CD4-positive, alpha-beta T cell treated with Interleukin-21 for 1 hour (primary cell): Measurements from ENCODE around the gene RNH1.

Source experiments
- DNase-seq: peaks from one replicate; pipeline ENCODE4 v3.0.0-alpha.2; 2020

RNH1 gene

DNA sequence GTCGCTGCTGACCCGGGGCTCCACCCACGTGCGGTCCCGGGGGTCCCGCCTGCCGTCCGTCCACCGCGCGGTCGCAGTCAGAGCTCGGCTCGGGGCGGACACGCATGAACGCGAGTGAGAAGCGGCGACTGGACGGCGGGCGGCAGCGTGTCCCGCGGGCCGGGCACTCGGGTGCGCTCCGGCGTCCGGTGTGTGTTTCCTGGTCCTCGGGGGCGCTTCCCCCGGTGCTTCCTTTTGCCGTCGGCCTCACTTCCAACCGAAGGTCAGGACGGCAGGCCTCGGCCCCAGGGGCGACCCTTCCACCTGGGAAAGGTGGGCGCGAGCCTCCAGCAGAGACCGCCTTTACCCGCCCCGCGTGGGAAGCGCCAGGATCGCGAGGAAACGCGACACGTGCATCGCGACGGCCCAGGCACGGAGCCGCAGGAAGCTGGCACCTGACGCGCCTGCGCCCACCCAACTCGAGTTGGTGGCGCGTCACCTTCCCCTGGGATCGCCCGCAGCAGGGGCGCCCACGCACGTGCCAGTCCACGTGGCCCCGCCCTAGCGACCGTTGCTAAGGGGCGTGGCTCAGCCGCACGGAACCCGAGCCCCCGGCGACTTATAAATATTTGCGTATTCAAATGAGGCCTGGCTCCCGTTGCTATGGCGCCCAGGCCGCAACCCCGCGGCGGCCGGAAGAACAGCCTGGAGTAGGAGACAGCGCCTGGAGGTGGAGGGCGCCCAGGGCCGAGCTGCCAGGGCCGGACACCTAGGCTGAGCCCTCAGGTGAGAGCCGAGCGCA lies 30.0 kb upstream of the RNH1 start, which contains the start of gene LRRC56:
Gene LRRC56, plus strand, starts transcription at position 687 of the 781 bp plus-strand sequence. CDS start 3,158 bp downstream, outside the sequence.
- DNase-seq: peak; percentile 96

DNA sequence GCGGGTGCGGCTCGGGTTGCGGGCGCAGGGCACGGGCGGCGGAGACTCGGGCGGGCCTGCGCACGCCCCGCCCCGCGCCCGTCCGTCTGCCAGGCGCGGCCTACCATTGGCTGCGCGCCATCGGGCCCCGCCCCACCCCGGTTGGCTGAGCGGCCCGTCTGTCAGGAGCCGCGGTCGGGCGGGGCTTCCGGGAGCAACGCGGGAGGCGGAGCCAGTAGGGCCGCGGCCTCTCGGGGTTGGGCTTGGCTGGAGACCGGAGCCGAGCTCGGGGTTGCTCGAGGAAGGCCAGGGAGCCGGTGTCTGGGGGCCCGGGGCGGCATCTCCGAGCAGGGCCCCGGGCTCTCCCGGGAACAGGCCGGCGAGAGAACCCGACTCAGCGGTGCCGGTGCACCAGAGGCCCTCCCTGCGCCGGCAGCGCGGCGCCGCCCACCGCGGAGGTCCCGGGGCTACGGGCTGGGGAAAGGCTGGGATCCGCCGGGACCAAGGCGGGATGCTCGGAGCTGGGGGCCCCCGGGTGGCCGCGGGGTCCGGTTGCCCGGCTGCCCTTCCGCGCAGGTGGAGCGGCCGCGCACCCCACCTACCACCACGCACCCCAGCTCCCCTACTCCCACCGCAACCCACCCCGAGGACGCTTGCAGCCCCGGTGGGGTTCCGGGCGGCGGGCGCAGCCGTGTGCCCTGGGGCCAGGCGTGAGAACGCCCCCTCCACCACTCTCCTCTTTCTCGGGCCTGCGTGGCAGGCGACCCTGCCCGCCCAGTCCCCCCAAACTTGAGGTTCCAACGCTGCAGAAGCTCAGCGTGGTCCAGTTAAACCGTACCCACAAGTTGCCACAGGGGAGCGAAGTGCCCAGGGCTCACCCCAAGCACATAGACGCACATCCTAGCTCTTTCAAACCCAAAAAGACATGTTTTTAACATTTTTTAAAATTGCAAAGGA lies 28.7 kb upstream of the RNH1 start, which contains the start of gene HRAS:
Gene HRAS, minus strand, starts transcription at position 58 of the 936 bp plus-strand sequence.
- DNase-seq: peak; percentile 96

DNA sequence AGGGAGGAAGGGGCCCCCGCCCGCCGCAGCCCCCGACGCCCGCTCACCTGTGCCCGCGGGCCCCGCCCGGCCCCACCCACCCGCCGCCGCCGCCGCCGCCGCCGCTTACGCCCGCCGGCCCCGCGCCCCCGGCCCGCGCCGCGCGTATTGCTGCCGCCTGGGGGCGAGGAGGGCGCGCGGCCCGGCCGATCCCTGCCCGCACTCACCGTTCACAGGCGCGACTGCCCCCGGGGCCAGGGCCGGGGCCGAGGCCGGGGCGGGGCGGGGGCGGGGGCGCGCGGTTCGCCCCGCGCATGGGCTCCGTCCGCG lies 28.1 kb upstream of the RNH1 start:
- no peak for DNase-seq

DNA sequence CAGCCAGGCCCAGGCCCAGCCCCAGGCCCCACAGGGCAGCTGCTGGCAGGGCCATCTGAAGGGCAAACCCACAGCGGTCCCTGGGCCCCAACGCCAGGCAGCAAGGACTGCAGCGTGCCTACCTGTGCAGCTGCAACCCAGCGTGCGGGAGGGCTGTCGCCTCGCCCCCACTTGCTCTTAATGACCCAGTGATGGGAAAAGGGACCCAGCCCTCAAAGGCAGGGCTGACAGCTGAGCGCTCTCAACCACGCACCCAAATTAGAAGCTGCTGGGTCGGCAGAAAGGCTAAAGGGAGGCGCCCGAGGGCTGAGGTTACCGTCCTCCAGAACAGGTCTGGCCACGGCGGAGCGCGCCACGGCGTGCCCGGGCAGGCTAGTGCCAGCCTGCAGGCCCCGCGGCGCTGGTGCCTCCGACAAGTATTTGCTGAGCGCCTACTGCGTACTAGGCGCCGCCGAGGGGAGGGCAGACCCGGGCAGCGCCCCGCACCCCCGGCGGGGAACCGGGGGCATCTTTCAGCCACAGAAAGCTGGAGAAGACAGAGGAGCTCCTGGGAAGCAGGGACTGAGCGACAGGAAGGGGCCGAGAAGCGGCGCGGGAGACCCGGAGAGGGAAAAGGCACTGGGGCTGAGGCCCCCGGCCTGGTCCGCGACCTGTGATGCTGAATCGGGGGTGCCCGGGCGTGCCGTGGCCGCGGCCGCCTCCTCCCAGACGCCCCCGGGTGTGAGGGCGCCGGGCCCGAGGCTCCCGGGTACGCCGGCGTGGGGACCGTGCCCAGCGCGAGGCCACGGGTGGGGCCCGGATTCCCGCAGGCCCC lies 27.6 kb upstream of the RNH1 start:
- peak; percentile 23 for DNase-seq

DNA sequence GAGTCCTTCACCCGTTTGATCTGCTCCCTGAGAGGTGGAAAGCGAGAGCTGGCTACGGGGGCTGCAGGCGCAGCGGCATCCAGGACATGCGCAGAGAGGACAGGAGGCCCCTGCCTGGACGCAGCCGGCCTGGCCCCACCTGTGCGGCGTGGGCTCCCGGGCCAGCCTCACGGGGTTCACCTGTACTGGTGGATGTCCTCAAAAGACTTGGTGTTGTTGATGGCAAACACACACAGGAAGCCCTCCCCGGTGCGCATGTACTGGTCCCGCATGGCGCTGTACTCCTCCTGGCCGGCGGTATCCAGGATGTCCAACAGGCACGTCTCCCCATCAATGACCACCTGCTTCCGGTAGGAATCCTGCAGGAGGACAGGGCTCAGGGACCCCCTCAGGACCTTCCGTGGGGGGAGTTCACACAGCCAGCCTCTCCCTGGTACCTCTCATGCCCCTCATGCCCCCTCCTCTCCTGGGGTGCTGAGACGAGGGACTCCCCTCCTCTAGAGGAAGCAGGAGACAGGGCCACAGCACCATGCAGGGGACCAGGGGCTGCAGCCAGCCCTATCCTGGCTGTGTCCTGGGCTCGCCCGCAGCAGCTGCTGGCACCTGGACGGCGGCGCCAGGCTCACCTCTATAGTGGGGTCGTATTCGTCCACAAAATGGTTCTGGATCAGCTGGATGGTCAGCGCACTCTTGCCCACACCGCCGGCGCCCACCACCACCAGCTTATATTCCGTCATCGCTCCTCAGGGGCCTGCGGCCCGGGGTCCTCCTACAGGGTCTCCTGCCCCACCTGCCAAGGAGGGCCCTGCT lies 26.7 kb upstream of the RNH1 start:
- DNase-seq: no peak

DNA sequence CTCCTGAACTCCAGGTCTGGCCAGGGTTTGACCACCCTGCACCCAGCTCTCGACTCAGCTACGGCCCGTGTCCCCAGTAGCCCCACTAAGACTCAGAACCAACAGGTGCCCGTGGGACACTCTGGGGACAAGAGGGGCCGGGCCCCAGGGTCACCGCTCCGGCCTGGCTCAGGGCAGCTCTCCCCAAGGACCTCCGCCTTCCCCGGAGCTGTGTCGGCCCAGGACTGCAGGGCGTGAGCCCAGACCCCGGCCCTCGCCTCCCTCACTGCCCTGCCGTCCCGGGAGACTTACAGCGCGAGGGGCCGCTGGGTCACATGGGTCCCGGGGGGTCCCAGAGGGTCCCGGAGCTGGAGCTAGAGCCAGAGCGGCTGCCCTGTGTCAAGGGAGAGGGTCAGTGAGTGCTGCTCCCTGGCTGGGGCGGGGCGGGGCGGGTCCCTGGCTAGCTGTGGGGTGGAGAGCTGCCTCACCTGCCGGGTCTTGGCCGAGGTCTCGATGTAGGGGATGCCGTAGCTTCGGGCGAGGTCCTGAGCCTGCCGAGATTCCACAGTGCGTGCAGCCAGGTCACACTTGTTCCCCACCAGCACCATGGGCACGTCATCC lies 26.0 kb upstream of the RNH1 start:
- no peak for DNase-seq

DNA sequence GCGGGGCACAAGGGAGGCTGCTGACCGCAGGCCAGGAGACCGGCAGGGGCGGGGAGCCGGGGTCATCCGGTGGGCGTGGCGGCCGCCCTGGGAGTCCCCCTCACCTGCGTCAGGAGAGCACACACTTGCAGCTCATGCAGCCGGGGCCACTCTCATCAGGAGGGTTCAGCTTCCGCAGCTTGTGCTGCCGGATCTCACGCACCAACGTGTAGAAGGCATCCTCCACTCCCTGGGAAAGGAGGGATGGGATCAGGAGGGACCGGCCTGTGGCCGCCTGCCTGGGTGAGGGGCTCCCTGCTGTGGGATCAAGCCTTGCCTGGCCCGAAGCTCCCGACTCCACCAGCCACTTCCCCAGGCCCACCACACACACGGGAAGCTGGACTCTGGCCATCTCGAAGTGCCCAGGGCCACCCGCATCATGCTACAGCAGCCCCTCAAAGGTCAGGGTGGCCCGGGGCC lies 25.5 kb upstream of the RNH1 start:
- DNase-seq: no peak

DNA sequence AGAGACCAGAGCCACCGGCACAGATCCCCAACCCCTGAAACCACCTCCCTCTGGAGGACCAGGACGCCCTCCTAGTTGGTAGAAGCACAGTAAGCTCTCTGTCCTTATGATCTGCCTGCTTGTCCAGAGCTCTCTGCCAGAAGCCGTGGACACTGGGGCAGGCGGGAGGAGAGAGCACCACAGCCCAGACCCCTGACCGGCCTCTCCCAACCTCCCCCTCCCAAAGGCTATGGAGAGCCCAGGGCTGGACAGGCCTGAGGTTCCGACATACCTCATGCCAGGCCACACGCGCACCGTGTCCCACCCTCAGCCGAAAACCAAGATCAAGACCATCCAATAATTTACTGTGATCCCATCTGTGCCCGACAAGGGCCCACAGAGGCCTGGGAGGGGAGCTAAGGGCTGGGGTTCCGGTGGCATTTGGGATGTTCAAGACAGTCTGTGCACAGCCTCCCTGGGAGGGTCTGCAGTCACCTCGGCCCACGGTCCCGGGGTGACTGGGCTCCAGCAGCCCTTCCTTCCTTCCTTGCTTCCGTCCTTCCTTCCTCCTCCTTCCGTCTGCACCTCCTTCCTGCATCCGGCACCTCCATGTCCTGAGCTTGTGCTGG lies 25.0 kb upstream of the RNH1 start:
- DNase-seq: no peak

DNA sequence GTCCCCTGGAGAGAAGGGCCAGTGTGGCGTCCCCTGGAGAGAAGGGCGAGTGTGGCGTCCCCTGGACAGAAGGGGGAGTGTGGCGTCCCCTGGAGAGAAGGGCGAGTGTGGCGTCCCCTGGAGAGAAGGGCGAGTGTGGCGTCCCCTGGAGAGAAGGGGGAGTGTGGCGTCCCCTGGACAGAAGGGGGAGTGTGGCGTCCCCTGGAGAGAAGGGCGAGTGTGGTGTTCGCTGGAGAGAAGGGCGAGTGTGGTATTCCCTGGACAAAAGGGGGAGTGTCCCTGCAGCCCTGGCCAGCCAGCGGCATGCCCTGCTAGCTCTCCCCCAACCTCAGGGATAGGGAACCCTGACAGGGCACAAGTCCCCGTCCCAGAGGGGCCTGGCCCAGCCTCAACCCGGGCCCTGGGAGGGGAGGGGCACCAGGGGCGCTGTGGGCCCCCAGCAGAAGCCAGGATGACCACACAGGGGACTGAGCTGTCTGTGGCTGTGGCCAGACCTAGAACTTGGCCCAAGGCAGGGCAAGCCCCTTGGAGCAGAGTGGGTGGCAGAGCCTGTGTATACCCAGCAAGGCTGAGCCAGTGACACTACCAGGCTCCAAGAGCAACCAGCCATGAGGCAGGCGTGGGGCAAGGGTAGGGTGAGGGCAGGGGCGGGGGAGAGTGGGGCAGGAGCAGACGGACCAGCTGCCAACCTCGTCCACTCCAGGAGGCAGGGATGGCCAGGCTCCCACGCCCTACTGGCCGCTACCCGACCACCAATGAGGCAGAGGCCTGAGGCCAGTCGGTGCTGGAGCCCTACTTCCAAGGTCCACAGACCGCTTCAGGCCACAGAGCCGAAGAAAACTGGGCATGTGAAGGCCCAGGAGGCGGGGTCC lies 24.2 kb upstream of the RNH1 start:
- DNase-seq: no peak

DNA sequence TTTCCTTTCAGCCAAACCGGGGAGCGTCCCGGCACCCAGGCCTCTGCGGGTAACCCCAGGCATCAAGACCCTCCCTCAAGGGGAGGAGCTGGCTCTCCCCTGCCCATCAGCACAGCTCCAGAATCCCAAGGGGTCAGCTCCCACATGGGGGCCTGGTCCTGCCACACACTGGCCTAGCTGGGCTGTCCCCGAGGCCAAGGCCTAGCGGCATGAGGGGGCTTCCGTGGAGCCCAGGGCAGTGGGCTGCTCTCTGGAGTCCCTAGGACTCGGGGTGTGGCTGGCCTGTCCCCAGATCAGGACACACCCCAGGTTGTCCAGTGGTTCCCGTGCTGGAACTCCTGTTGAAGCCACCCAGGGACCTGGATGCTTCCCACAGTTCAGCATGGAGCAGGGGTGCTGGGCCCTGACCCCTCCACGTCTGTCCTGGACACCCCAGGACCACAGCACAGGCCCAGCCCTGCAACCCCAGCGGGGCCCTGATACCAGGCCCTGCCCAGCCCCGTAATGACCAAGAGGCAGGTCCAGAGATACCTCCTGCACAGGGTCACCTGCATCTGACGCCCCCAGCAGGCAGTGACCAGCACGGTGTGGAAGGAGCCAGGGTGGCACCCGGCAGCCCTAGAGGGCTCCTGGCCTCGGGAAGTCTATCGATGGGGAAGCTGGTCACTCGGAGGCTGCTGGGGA lies 22.8 kb upstream of the RNH1 start:
- DNase-seq: no peak

DNA sequence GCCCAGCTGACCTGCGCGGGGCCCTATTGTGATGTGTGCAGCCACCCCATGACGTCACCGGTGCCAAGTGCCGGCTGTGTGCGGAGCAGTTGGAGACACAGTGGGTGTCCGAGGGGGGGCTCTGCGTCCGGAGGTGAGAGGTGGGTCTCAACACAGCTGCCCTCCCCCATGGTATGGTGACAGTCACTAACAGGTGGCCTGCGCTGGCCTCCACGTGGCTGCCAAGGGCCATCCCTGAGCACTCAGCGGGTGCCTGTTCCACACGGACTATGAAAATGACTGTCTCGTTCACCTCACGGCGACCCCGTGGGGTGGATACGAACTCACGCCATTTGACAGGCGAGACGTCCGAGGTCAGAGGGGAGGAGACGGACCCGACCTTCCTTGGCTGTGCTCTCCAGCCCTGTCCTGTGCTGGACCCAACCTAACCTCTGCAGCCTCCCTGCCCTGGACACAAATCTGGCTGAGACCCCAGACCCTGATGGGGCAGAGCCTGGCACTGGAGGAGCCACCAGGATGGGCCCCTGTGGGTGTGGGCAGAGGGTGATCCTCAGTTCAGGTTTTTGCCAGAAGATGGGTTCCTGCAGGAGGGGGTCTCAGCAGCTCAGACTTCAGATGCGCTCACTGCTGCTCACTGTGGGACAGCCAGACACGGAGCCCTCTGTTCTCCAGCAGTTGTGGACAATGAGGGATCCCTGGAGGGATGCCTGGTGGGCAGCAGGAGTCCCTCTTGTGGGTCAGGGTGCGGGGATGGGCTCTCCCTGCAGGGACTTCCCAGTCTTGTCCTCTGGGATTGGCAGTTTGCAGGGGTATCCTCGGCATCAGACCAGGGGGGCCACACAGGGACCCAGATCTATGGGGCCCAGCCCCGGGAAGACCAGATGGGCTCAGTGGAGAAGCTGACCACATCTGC lies 22.0 kb upstream of the RNH1 start:
- DNase-seq: no peak

DNA sequence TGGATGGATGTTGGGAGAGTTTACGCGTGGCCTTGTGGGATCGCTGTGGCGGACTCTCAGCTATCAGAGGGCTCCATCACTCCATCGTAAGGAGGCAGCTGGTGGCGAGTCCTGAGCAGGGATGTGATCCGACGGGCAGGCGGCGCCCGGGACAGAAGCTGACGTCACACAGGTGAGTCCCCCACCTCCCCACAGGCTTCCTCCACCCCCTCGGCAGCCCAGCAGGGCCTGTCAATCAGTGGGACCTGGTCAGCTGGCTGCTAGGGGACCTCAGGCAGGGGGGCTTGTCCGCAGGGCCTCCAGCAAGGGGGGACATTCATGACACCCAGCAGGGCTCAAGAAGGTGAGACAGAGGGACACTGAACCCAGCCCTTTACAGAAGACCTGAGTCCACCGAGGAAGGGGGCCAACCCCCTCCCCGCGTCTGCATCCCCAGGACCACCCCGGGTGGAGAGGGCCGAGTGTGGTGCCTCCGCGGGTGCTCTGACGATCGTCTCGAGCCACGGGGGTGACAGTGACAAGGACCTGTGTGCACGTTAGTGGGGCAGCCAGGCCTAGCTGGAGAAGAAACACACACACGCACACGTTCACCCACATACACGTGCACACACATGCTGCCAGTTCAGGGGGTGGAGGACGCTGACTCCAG lies 21.2 kb upstream of the RNH1 start:
- no peak for DNase-seq

DNA sequence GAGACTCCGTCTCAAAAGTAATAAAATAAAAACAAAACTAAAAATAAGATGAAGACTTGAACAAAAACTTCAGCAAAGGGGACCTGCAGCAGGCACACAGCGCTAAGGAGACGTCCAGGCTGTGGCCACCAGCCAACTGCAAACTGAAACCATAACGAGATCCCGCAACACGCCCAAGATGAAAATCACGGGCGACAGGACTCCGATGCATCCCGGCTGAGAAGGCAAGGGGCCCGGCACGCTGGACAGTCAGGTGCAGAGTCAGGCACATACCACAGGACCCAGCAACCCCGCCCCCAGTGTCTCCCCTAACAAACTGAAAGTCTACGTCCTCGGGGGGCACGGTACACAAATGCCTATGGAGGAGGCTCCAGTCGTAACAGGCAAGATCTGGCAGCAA lies 19.1 kb upstream of the RNH1 start:
- no peak for DNase-seq

DNA sequence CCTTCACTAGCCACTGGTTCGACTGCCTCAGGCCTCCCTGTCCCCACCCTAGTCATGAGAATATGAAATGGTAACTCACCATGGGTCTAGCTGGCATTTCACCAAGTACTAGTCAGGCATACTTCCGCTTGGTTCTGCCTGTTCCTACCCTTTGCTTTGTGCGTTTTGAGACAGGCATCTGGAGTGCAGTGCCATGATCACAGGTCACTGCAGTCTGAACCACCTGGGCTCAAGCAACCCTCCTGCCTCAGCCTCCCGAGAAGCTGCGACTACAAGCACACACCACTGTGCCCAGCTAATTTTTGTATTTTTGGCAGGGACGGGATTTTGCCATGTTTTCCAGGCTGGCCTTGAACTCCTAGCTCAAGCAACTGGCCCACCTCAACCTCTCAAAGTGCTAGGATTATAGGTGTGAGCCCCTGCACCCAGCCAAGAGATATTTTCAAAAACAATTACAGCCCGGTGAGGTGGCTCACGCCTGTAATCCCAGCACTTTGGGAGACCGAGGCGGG lies 14.2 kb upstream of the RNH1 start:
- no peak for DNase-seq

DNA sequence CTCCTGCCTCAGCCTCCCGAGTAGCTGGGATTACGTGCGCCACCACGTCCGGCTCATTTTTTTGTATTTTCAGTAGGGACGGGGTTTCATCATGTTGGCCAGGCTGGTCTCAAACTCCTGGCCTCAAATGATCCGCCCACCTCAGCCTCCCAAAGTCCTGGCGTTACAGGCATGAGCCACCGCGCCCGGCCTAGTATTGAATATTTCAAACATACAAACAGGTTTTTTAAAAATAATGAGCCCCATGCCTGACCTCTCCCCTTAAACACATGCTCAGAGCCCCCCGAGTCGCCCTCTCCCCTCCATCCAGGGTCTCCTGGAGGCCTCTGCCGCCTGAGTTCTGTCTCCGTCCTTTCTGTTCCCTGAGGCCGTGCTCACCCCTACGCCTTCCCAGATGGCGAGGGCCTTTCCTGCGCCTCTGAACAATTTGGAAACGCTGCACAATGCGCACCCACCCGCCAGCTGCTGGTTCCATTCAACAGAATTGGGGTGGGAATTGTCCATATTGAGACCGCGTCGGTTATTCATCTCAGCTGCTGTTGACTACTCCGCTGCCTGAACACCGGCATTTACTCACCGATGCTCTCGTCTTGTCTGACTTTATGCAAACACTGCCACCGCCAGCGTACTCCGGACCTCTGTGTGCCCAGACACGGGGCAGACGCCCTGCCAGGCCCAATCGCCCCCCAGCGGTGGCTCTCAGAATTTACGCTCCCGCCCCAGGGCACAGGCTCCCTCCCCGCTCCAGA lies 13.6 kb upstream of the RNH1 start:
- DNase-seq: no peak

DNA sequence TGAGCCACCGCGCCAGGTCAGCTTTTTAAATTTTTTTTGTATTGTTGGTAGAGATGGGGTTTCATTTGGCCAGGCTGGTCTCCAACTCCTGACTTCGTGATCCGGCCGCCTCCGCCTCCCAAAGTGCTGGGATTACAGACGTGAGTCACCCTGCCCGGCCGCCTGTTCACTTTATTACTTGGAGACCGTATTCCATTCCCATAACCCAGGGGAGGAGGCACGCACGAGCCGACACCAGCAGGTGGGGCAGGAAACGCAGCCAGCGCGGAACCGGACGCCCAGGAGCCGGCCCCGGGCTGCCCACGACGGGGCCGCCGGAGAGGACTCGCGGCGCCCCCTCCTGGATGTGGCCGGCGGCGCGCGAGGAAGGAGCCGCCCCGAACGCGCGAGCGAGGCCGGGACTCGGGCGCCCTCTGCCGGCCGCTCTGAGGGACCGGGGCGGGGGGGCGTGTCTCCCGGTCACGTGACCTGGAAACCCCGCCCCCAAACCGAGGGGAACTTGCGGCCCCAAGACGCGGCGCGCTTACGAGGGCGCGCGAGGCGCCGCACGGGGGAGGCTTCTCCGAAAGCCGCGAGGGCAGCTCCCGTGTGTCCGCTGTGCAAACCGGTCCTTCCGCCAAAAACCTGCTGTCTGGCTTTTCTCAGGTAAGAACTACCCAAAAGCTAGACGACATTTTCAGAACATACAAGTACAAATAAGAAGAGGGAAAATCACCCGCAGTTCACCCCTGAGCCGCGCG lies 11.6 kb upstream of the RNH1 start:
- peak; percentile 90 for DNase-seq
